Measurements from ENCODE around the gene CEACAM6.

The CEACAM6 gene

DNA sequence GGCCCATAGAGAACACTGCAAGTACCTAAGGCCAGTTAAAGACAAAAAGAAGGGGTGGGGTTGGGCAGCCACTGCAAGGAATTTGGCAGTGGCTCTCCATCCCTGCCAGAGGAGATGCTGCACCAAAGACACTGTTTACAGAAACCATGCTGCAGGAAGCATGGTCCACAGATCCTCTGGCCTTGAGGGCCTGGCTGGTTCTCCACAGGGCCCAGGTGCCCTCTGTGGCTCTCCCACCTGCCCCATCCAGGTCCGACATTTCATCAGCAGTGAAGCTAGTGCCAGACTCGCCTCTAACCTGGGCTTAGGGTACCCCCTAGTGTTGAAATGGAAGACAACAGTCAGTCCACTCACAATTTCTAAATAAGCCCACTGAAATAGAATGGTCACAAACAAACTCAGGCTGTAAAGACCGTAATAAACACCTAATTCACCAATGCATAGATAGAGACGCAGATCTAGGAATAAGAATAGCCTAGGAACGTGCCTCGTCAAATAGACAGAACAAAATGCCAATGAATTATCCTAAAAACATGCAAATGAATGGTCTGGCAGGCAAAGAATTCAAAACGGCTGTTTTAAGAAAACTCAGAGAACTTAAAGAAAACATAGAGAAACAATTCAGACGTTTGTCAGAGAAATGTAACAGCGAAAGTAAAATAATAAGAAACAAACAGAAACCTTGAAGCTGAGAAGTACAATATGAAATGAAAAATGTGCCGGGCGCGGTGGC lies 65.8 kb downstream of the CEACAM6 start:
- TF ChIP-seq, protein P1, sequence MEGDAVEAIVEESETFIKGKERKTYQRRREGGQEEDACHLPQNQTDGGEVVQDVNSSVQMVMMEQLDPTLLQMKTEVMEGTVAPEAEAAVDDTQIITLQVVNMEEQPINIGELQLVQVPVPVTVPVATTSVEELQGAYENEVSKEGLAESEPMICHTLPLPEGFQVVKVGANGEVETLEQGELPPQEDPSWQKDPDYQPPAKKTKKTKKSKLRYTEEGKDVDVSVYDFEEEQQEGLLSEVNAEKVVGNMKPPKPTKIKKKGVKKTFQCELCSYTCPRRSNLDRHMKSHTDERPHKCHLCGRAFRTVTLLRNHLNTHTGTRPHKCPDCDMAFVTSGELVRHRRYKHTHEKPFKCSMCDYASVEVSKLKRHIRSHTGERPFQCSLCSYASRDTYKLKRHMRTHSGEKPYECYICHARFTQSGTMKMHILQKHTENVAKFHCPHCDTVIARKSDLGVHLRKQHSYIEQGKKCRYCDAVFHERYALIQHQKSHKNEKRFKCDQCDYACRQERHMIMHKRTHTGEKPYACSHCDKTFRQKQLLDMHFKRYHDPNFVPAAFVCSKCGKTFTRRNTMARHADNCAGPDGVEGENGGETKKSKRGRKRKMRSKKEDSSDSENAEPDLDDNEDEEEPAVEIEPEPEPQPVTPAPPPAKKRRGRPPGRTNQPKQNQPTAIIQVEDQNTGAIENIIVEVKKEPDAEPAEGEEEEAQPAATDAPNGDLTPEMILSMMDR (conservative IDR thresholded peaks at IDR 0.05; ENCODE audit: low read depth, low read length) = peak; percentile 68
- no peak overlapping the region for H3K4me3 ChIP-seq (ENCODE audit: low read length)
- DNase-seq (ENCODE audit: low read depth) = no peak

All from retinal pigment epithelial cell (primary cell).